ENCODE data around the gene ACBD7. TPM values are rescaled to one million over a fixed set of nuclear protein-coding genes. Genes with fewer than 3 reads are reported as not detected.

Gene ACBD7
- total RNA-seq (1 to 10 TPM; 6.6 to 7.7 TPM), polyA plus RNA-seq (ENCODE audit: insufficient read depth, low read depth, low replicate concordance) (5.6 TPM)
- long read RNA-seq, donor 1, partial matches to known transcripts: 0 of 2 reads
- long read RNA-seq, donor 1, other reads (novel, unspliced or antisense): 0 of 2 reads
- long read RNA-seq, donor 2, partial matches to known transcripts: 0 of 2 reads
- long read RNA-seq, donor 2, other reads (novel, unspliced or antisense): 0 of 2 reads

GRCh38 chr10:15088428-15089261 is at the start of gene ACBD7:
TSS of gene ACBD7 (minus strand) at chr10:15088776. CDS start at chr10:15088728, 48 bp downstream.
- peak within 1 kb of the TSS; percentile 48 to 70 for H3K4me3 ChIP-seq
- no peaks in the 10 kb centered on the region for H3K27me3 ChIP-seq
- 6 to 8% methylated on average over 40 to 55 of the region's 63 CpGs for WGBS, 2 donors
- peak within 1 kb of the TSS in 1 of 2 donors; percentile 28 for H3K27ac ChIP-seq
- H3K4me1 ChIP-seq: peaks cover 3% of the 10 kb centered on the region
- peak; percentile 86 for DNase-seq
- intact Hi-C loops (cut with DNase I; ENCODE audit: low total_unique reads): no loop called here
- peak; percentile 41 to 61 (median 58) for TF ChIP-seq CTCF (IDR thresholded peaks at IDR 0.05)
- TF ChIP-seq POLR2A (IDR thresholded peaks at IDR 0.05): no peak
- H3K36me3 ChIP-seq (ENCODE audit: low read depth, missing control alignments): no peaks in the 10 kb centered on the region
- no peaks in the 10 kb centered on the region for H3K9me3 ChIP-seq

- Histone ChIP-seq H3K27me3 (no peaks in the 10 kb centered on the region), H3K27ac (no peak overlapping the region), H3K4me3 (no peak overlapping the region), H3K36me3 (ENCODE audit: low read depth, missing control alignments) (peaks cover 4% of the 10 kb centered on the region), H3K9me3 (no peaks in the 10 kb centered on the region), H3K4me1 (no peaks in the 10 kb centered on the region)
- TF ChIP-seq POLR2A (IDR thresholded peaks at IDR 0.05): no peak
- TF ChIP-seq CTCF (IDR thresholded peaks at IDR 0.05): no peak
- DNase-seq: no peak
- intact Hi-C loops (cut with DNase I; ENCODE audit: low total_unique reads): no loop called here
- 90 to 100% methylated on average over 1 of the region's 1 CpG for WGBS, 2 donors
Observed at GRCh38 chr10:15137636-15138035, 49.1 kb upstream of the ACBD7 start.

- TF ChIP-seq CTCF (IDR thresholded peaks at IDR 0.05) (no peak), POLR2A (IDR thresholded peaks at IDR 0.05) (no peak)
- H3K36me3 ChIP-seq (ENCODE audit: low read depth, missing control alignments): peaks cover 4% of the 10 kb centered on the region
- H3K4me1 ChIP-seq: no peaks in the 10 kb centered on the region
- WGBS, 2 donors: 66 to 86% methylated on average over 4 of the region's 4 CpGs
- DNase-seq: no peak
- no peak overlapping the region for H3K4me3 ChIP-seq
- intact Hi-C loops (cut with DNase I; ENCODE audit: low total_unique reads): no loop called here
- no peaks in the 10 kb centered on the region for H3K27me3 ChIP-seq
- H3K9me3 ChIP-seq: no peaks in the 10 kb centered on the region
- no peak overlapping the region for H3K27ac ChIP-seq
Observed at GRCh38 chr10:15137036-15137359, 48.4 kb upstream of the ACBD7 start.

GRCh38 chr10:15136129-15137035 is 47.8 kb upstream of the ACBD7 start:
- Histone ChIP-seq H3K4me1 (no peaks in the 10 kb centered on the region), H3K4me3 (no peak overlapping the region), H3K27ac (no peak overlapping the region), H3K27me3 (no peaks in the 10 kb centered on the region), H3K36me3 (ENCODE audit: low read depth, missing control alignments) (peaks cover 4% of the 10 kb centered on the region), H3K9me3 (no peaks in the 10 kb centered on the region)
- intact Hi-C loops (cut with DNase I; ENCODE audit: low total_unique reads): no loop called here
- 83 to 86% methylated on average over 11 of the region's 11 CpGs for WGBS, 2 donors
- TF ChIP-seq CTCF (IDR thresholded peaks at IDR 0.05) (no peak), POLR2A (IDR thresholded peaks at IDR 0.05) (no peak)
- no peak for DNase-seq

Data from testis (tissue), 5 donors.